ENCODE measurements around the gene PRR16.

Gene PRR16

GRCh38 chr5:120568711-120569110, 104.6 kb downstream of the PRR16 start:
- no peak for DNase-seq (ENCODE audit: low read depth in 2 of 2)

GRCh38 chr5:120576588-120576987, 112.5 kb downstream of the PRR16 start:
- no peak for DNase-seq (ENCODE audit: low read depth in 2 of 2)

- DNase-seq (ENCODE audit: low read depth in 2 of 2): no peak
Observed at GRCh38 chr5:120582635-120583034, 118.5 kb downstream of the PRR16 start.

- no peak for DNase-seq (ENCODE audit: low read depth in 2 of 2)
Observed at GRCh38 chr5:120586646-120587045, 122.5 kb downstream of the PRR16 start.

GRCh38 chr5:120591911-120592310, 127.8 kb downstream of the PRR16 start:
- DNase-seq (ENCODE audit: low read depth in 2 of 2): no peak

- DNase-seq (ENCODE audit: low read depth in 2 of 2): no peak
Observed at GRCh38 chr5:120599576-120599975, 135.5 kb downstream of the PRR16 start.

GRCh38 chr5:120600639-120601038, 136.5 kb downstream of the PRR16 start:
- no peak for DNase-seq (ENCODE audit: low read depth in 2 of 2)

GRCh38 chr5:120602033-120602432, 137.9 kb downstream of the PRR16 start:
- DNase-seq (ENCODE audit: low read depth in 2 of 2): no peak

- DNase-seq (ENCODE audit: low read depth in 2 of 2): no peak
Observed at GRCh38 chr5:120604884-120605283, 140.8 kb downstream of the PRR16 start.

GRCh38 chr5:120605325-120606079, 141.4 kb downstream of the PRR16 start:
- no peak for DNase-seq (ENCODE audit: low read depth in 2 of 2)

GRCh38 chr5:120609570-120609969, 145.5 kb downstream of the PRR16 start:
- DNase-seq (ENCODE audit: low read depth in 2 of 2): no peak

GRCh38 chr5:120610145-120610544, 146.0 kb downstream of the PRR16 start:
- DNase-seq (ENCODE audit: low read depth in 2 of 2): no peak

- no peak for DNase-seq (ENCODE audit: low read depth in 2 of 2)
Observed at GRCh38 chr5:120613729-120614128, 149.6 kb downstream of the PRR16 start.

GRCh38 chr5:120614531-120615180, 150.6 kb downstream of the PRR16 start:
- no peak for DNase-seq (ENCODE audit: low read depth in 2 of 2)

- DNase-seq (ENCODE audit: low read depth in 2 of 2): no peak
Observed at GRCh38 chr5:120615967-120616645, 152.0 kb downstream of the PRR16 start.

GRCh38 chr5:120621339-120621738, 157.2 kb downstream of the PRR16 start:
- no peak for DNase-seq (ENCODE audit: low read depth in 2 of 2)

- no peak for DNase-seq (ENCODE audit: low read depth in 2 of 2)
Observed at GRCh38 chr5:120624021-120624563, 160.0 kb downstream of the PRR16 start.

- DNase-seq (ENCODE audit: low read depth in 2 of 2): no peak
Observed at GRCh38 chr5:120628156-120628555, 164.1 kb downstream of the PRR16 start.

- no peak for DNase-seq (ENCODE audit: low read depth in 2 of 2)
Observed at GRCh38 chr5:120630550-120630949, 166.4 kb downstream of the PRR16 start.

- DNase-seq (ENCODE audit: low read depth in 2 of 2): no peak
Observed at GRCh38 chr5:120631611-120632010, 167.5 kb downstream of the PRR16 start.

- no peak for DNase-seq (ENCODE audit: low read depth in 2 of 2)
Observed at GRCh38 chr5:120632430-120632829, 168.3 kb downstream of the PRR16 start.

- no peak for DNase-seq (ENCODE audit: low read depth in 2 of 2)
Observed at GRCh38 chr5:120638449-120638848, 174.3 kb downstream of the PRR16 start.

GRCh38 chr5:120640778-120641177, 176.7 kb downstream of the PRR16 start:
- no peak for DNase-seq (ENCODE audit: low read depth in 2 of 2)
